SJSA1 (cell line): ENCODE measurements around the gene SLC25A1. TPM values are rescaled to one million over a fixed set of nuclear protein-coding genes. Genes with fewer than 3 reads are reported as not detected.

ENCODE experiments used
- DNase-seq, 2 experiments: peaks; one replicate each; pipeline ENCODE4 v3.0.0-alpha.2; 2015 to 2020; ENCODE audit warnings: low spot score in 2 of 2, low read depth in 1 of 2
- H3K27ac ChIP-seq: fragments of 250-450 bp; sonication (Bioruptor Pico); 2 replicates; pipeline ENCODE4 v1.5.1; 2020; ENCODE audit warnings: mild to moderate bottlenecking, moderate library complexity
- H3K27me3 ChIP-seq: fragments of 250-450 bp; sonication (Bioruptor Pico); replicated peaks from 2 replicates; pipeline ENCODE4 v1.5.1; 2020; ENCODE audit warnings: mild to moderate bottlenecking, moderate library complexity
- H3K36me3 ChIP-seq: fragments of 250-450 bp; sonication (Bioruptor Pico); 2 replicates; pipeline ENCODE4 v1.5.1; 2020; ENCODE audit warnings: mild to moderate bottlenecking
- H3K4me1 ChIP-seq: fragments of 250-450 bp; sonication (Bioruptor Pico); replicated peaks from 2 replicates; pipeline ENCODE4 v1.6.1; 2021; ENCODE audit warnings: mild to moderate bottlenecking
- H3K4me3 ChIP-seq: fragments of 250-450 bp; sonication (Bioruptor Pico); 2 replicates; pipeline ENCODE4 v1.5.1; 2020; ENCODE audit warnings: mild to moderate bottlenecking
- H3K9me3 ChIP-seq: fragments of 250-450 bp; sonication (Bioruptor Pico); replicated peaks from 2 replicates; pipeline ENCODE4 v1.5.1; 2020; ENCODE audit warnings: mild to moderate bottlenecking
- total RNA-seq: library from RNA; depleted of rRNA; stranded (reverse); fragments of >200 nt; shearing (Covaris generic); gene quantifications from 2 replicates; pipeline ENCODE4 v1.2.3, GENCODE V29; 2014

The SLC25A1 gene
- total RNA-seq, 1 experiment from 2014 or later: 118 TPM

- peaks cover 87% of the 10 kb centered on the region for H3K36me3 ChIP-seq
- no peaks in the 10 kb centered on the region for H3K9me3 ChIP-seq
- no peak overlapping the region for H3K4me3 ChIP-seq
- no peak overlapping the region for H3K27ac ChIP-seq
- peaks cover 1% of the 10 kb centered on the region for H3K4me1 ChIP-seq
- DNase-seq: no peak
- H3K27me3 ChIP-seq: no peaks in the 10 kb centered on the region
Observed at GRCh38 chr22:19138217-19139000, 40.1 kb downstream of the SLC25A1 start.

- DNase-seq: no peak
- H3K27ac ChIP-seq: no peak overlapping the region
- no peak overlapping the region for H3K4me3 ChIP-seq
- H3K36me3 ChIP-seq: peaks cover 93% of the 10 kb centered on the region
- no peaks in the 10 kb centered on the region for H3K27me3 ChIP-seq
- H3K4me1 ChIP-seq: no peaks in the 10 kb centered on the region
- H3K9me3 ChIP-seq: no peaks in the 10 kb centered on the region
Observed at GRCh38 chr22:19137384-19138216, 40.9 kb downstream of the SLC25A1 start.

- peaks cover 93% of the 10 kb centered on the region for H3K36me3 ChIP-seq
- H3K9me3 ChIP-seq: no peaks in the 10 kb centered on the region
- no peaks in the 10 kb centered on the region for H3K4me1 ChIP-seq
- H3K27ac ChIP-seq: no peak overlapping the region
- no peak overlapping the region for H3K4me3 ChIP-seq
- H3K27me3 ChIP-seq: no peaks in the 10 kb centered on the region
- no peak for DNase-seq
Observed at GRCh38 chr22:19136915-19137314, 41.6 kb downstream of the SLC25A1 start.

- no peak for DNase-seq
- H3K36me3 ChIP-seq: peaks cover 77% of the 10 kb centered on the region
Observed at GRCh38 chr22:19134874-19135273, 43.7 kb downstream of the SLC25A1 start.

GRCh38 chr22:19134176-19134831, 44.2 kb downstream of the SLC25A1 start:
- no peak for DNase-seq
- no peaks in the 10 kb centered on the region for H3K4me1 ChIP-seq

More at GRCh38 chr22:19134874-19135273, 43.7 kb downstream of the SLC25A1 start:
- H3K4me1 ChIP-seq: no peaks in the 10 kb centered on the region
- no peaks in the 10 kb centered on the region for H3K9me3 ChIP-seq
- H3K27me3 ChIP-seq: no peaks in the 10 kb centered on the region
- no peak overlapping the region for H3K27ac ChIP-seq
- H3K4me3 ChIP-seq: no peak overlapping the region

GRCh38 chr22:19133561-19133960, 45.0 kb downstream of the SLC25A1 start:
- H3K4me3 ChIP-seq: no peak overlapping the region
- H3K9me3 ChIP-seq: no peaks in the 10 kb centered on the region
- no peak overlapping the region for H3K27ac ChIP-seq
- H3K36me3 ChIP-seq: peaks cover 64% of the 10 kb centered on the region
- no peak for DNase-seq
- H3K4me1 ChIP-seq: no peaks in the 10 kb centered on the region
- H3K27me3 ChIP-seq: no peaks in the 10 kb centered on the region

More at GRCh38 chr22:19134176-19134831, 44.2 kb downstream of the SLC25A1 start:
- H3K9me3 ChIP-seq: no peaks in the 10 kb centered on the region
- H3K4me3 ChIP-seq: no peak overlapping the region
- no peaks in the 10 kb centered on the region for H3K27me3 ChIP-seq
- H3K27ac ChIP-seq: no peak overlapping the region
- peaks cover 72% of the 10 kb centered on the region for H3K36me3 ChIP-seq

GRCh38 chr22:19132693-19133400, 45.7 kb downstream of the SLC25A1 start:
- H3K4me3 ChIP-seq: no peak overlapping the region
- no peaks in the 10 kb centered on the region for H3K27me3 ChIP-seq
- H3K36me3 ChIP-seq: peaks cover 57% of the 10 kb centered on the region
- no peaks in the 10 kb centered on the region for H3K4me1 ChIP-seq
- DNase-seq: no peak
- H3K27ac ChIP-seq: no peak overlapping the region
- no peaks in the 10 kb centered on the region for H3K9me3 ChIP-seq

- DNase-seq: no peak
- Histone ChIP-seq H3K4me1 (no peaks in the 10 kb centered on the region), H3K36me3 (peaks cover 50% of the 10 kb centered on the region), H3K27ac (no peak overlapping the region), H3K4me3 (no peak overlapping the region), H3K27me3 (no peaks in the 10 kb centered on the region), H3K9me3 (no peaks in the 10 kb centered on the region)
Observed at GRCh38 chr22:19132153-19132552, 46.4 kb downstream of the SLC25A1 start.

- no peak for DNase-seq
- no peak overlapping the region for H3K27ac ChIP-seq
Observed at GRCh38 chr22:19131685-19132015, 46.9 kb downstream of the SLC25A1 start.

GRCh38 chr22:19130959-19131684, 47.4 kb downstream of the SLC25A1 start, which contains the start of gene TSSK2:
Gene TSSK2 (plus strand): TSS chr22:19131308. CDS start chr22:19131400, 92 bp downstream.
- Histone ChIP-seq H3K4me3 (no peak within 1 kb of the TSS), H3K27me3 (no peaks in the 10 kb centered on the region)

More at GRCh38 chr22:19131685-19132015, 46.9 kb downstream of the SLC25A1 start:
- no peak overlapping the region for H3K4me3 ChIP-seq
- no peaks in the 10 kb centered on the region for H3K4me1 ChIP-seq
- H3K9me3 ChIP-seq: no peaks in the 10 kb centered on the region
- peaks cover 45% of the 10 kb centered on the region for H3K36me3 ChIP-seq
- no peaks in the 10 kb centered on the region for H3K27me3 ChIP-seq

GRCh38 chr22:19129871-19130270, 48.7 kb downstream of the SLC25A1 start:
- DNase-seq: no peak
- Histone ChIP-seq H3K4me3 (no peak overlapping the region), H3K27me3 (no peaks in the 10 kb centered on the region), H3K36me3 (peaks cover 34% of the 10 kb centered on the region), H3K4me1 (no peaks in the 10 kb centered on the region), H3K9me3 (no peaks in the 10 kb centered on the region), H3K27ac (no peak overlapping the region)

More at GRCh38 chr22:19130959-19131684, 47.4 kb downstream of the SLC25A1 start, which contains the start of gene TSSK2:
- no peak within 1 kb of the TSS for H3K27ac ChIP-seq
- peaks cover 40% of the 10 kb centered on the region for H3K36me3 ChIP-seq
- no peaks in the 10 kb centered on the region for H3K9me3 ChIP-seq
- no peaks in the 10 kb centered on the region for H3K4me1 ChIP-seq
- no peak for DNase-seq

GRCh38 chr22:19128946-19129727, 49.4 kb downstream of the SLC25A1 start:
- H3K36me3 ChIP-seq: peaks cover 27% of the 10 kb centered on the region
- no peaks in the 10 kb centered on the region for H3K9me3 ChIP-seq
- no peaks in the 10 kb centered on the region for H3K4me1 ChIP-seq
- no peak for DNase-seq
- no peak overlapping the region for H3K4me3 ChIP-seq
- no peaks in the 10 kb centered on the region for H3K27me3 ChIP-seq
- H3K27ac ChIP-seq: no peak overlapping the region
